ENCODE results near the gene PARL.

DNA sequence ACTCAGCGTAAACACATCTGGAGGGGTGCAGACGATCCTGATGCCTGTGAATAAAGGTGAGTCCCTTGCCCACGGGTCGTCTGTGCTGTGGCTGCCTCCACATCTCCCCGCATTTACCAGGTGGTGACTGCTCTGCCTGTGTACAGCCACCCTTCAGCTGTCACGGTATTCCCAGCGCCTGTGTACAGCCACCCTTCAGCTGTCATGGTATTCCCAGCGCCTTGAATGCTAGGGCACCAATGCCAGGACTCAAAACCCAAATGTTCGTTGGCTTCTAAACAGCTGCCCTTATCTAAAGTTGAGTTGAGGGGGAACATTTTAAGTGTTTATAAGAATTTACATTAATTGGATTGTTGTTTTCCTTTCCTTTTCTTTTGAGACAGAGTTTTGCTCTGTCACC is 86.7 kb downstream of the PARL start:
- TF ChIP-seq POLR2A (IDR thresholded peaks at IDR 0.05; ENCODE audit: low read depth, low read length): no peak
- TF ChIP-seq, protein P1, sequence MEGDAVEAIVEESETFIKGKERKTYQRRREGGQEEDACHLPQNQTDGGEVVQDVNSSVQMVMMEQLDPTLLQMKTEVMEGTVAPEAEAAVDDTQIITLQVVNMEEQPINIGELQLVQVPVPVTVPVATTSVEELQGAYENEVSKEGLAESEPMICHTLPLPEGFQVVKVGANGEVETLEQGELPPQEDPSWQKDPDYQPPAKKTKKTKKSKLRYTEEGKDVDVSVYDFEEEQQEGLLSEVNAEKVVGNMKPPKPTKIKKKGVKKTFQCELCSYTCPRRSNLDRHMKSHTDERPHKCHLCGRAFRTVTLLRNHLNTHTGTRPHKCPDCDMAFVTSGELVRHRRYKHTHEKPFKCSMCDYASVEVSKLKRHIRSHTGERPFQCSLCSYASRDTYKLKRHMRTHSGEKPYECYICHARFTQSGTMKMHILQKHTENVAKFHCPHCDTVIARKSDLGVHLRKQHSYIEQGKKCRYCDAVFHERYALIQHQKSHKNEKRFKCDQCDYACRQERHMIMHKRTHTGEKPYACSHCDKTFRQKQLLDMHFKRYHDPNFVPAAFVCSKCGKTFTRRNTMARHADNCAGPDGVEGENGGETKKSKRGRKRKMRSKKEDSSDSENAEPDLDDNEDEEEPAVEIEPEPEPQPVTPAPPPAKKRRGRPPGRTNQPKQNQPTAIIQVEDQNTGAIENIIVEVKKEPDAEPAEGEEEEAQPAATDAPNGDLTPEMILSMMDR (IDR thresholded peaks at IDR 0.05; ENCODE audit: extremely low read depth in 1 of 2, insufficient read depth in 1 of 2, low read depth in 1 of 2, low read length in 2 of 2): no peak
- TF ChIP-seq, protein P2, sequence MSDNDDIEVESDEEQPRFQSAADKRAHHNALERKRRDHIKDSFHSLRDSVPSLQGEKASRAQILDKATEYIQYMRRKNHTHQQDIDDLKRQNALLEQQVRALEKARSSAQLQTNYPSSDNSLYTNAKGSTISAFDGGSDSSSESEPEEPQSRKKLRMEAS (IDR thresholded peaks at IDR 0.05; ENCODE audit: insufficient read depth, insufficient read length): no peak

All from endothelial cell of umbilical vein (primary cell).